HG03575 (cell line): ENCODE results near the gene ATXN1.
"Not testable (repeated sequence)": the region's sequence is repeated elsewhere in the genome, so short reads cannot be mapped to it uniquely, and the experiment has no call there.

Experiments used
- ATAC-seq: cut with Tn5 transposase; IDR thresholded peaks from one replicate; pipeline ENCODE4 v1.9.1; 2021; ENCODE audit not compliant: unreplicated experiment, insufficient number of reproducible peaks, low FRiP score; ENCODE audit errors: extremely low read depth

Gene ATXN1

GRCh38 chr6:16380220-16380809, 380.9 kb downstream of the ATXN1 start:
- no peak for ATAC-seq

- ATAC-seq: not testable (repeated sequence)
Observed at GRCh38 chr6:16378360-16378759, 382.9 kb downstream of the ATXN1 start.

- no peak for ATAC-seq
Observed at GRCh38 chr6:16377470-16377869, 383.8 kb downstream of the ATXN1 start.

GRCh38 chr6:16375843-16376242, 385.4 kb downstream of the ATXN1 start:
- ATAC-seq: no peak

- ATAC-seq: no peak
Observed at GRCh38 chr6:16375206-16375605, 386.1 kb downstream of the ATXN1 start.

- no peak for ATAC-seq
Observed at GRCh38 chr6:16374461-16375200, 386.6 kb downstream of the ATXN1 start.

GRCh38 chr6:16374016-16374415, 387.2 kb downstream of the ATXN1 start:
- ATAC-seq: no peak

GRCh38 chr6:16372029-16372776, 389.1 kb downstream of the ATXN1 start:
- no peak for ATAC-seq

GRCh38 chr6:16371401-16371800, 389.9 kb downstream of the ATXN1 start:
- ATAC-seq: no peak

GRCh38 chr6:16370943-16371342, 390.3 kb downstream of the ATXN1 start:
- ATAC-seq: no peak

- ATAC-seq: no peak
Observed at GRCh38 chr6:16369989-16370388, 391.3 kb downstream of the ATXN1 start.

- ATAC-seq: no peak
Observed at GRCh38 chr6:16369140-16369745, 392.0 kb downstream of the ATXN1 start.

GRCh38 chr6:16367571-16367970, 393.7 kb downstream of the ATXN1 start:
- no peak for ATAC-seq

- no peak for ATAC-seq
Observed at GRCh38 chr6:16363749-16364148, 397.5 kb downstream of the ATXN1 start.

- no peak for ATAC-seq
Observed at GRCh38 chr6:16362819-16363589, 398.3 kb downstream of the ATXN1 start.

- no peak for ATAC-seq
Observed at GRCh38 chr6:16362296-16362695, 399.0 kb downstream of the ATXN1 start.

GRCh38 chr6:16361861-16362260, 399.4 kb downstream of the ATXN1 start:
- ATAC-seq: no peak

GRCh38 chr6:16361121-16361520, 400.1 kb downstream of the ATXN1 start:
- no peak for ATAC-seq

- no peak for ATAC-seq
Observed at GRCh38 chr6:16360365-16360764, 400.9 kb downstream of the ATXN1 start.
